Measurements from ENCODE around the gene TAF4B. TPM values are rescaled to one million over a fixed set of nuclear protein-coding genes. Genes with fewer than 3 reads are reported as not detected.
"Not testable (repeated sequence)": the region's sequence is repeated elsewhere in the genome, so short reads cannot be mapped to it uniquely, and the experiment has no call there.

Gene TAF4B
- polyA plus RNA-seq, 1 donor, result 3.3 TPM

DNA sequence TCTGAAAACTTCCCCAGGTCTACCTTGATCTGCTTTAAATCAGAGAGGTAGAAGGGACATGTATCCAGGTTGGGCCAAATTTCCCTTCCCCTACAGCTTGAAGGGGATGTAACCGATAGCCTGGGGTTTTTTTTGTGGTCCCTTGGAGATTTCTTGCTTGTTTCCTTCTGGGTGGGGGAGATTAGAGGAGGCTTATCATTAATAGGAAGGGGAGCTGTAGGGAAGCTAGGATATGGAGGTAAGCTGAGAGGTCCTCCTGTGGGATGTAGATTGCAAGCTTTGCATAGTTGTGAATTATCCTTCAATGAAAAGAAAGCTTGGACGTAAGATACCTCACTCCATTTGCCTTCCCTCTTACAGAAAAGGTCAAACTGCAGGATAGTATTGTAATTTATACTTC is 11.1 kb downstream of the TAF4B start:
- H3K36me3 ChIP-seq (ENCODE audit: control insufficient read depth, insufficient read depth, low read length); H3K27ac ChIP-seq (ENCODE audit: low read length); DNase-seq; H3K27me3 ChIP-seq (ENCODE audit: control insufficient read depth, insufficient read depth, low read length); H3K4me1 ChIP-seq (ENCODE audit: control insufficient read depth, insufficient read depth, low read length); H3K9me3 ChIP-seq (ENCODE audit: control insufficient read depth, low read depth, low read length); H3K4me3 ChIP-seq (ENCODE audit: low read length): not testable (repeated sequence)
- WGBS (ENCODE audit: insufficient coverage, low lambda C conversion rate), result no CpG with 5 or more reads among the region's 2 CpGs

DNA sequence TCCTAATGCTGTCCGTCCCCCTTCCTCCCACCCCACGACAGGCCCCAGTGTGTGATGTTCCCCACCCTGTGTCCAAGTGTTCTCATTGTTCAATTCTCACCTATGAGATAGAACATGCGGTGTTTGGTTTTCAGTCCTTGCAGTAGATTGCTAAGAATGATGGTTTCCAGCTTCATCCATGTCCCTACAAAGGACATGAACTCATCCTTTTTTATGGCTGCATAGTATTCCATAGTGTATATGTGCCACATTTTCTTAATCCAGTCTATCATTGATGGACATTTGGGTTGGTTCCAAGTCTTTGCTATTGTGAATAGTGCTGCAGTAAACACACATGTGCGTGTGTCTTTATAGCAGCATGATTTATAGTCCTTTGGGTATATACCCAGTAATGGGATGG is 12.5 kb downstream of the TAF4B start:
- not testable (repeated sequence) for H3K36me3 ChIP-seq (ENCODE audit: control insufficient read depth, insufficient read depth, low read length); DNase-seq; H3K4me3 ChIP-seq (ENCODE audit: low read length); H3K27ac ChIP-seq (ENCODE audit: low read length); H3K27me3 ChIP-seq (ENCODE audit: control insufficient read depth, insufficient read depth, low read length); H3K9me3 ChIP-seq (ENCODE audit: control insufficient read depth, low read depth, low read length); H3K4me1 ChIP-seq (ENCODE audit: control insufficient read depth, insufficient read depth, low read length)
- no CpG with 5 or more reads among the region's 4 CpGs for WGBS (ENCODE audit: insufficient coverage, low lambda C conversion rate)

DNA sequence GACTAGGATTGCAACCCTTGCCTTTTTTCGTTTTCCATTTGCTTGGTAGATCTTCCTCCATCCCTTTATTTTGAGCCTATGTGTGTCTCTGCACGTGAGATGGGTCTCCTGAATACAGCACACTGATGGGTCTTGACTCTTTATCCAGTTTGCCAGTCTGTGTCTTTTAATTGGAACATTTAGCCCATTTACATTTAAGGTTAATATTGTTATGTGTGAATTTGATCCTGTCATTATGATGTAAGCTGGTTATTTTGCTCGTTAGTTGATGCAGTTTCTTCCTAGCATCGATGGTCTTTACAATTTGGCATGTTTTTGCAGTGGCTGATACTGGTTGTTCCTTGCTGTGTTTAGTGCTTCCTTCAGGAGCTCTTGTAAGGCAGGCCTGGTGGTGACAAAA is 16.1 kb downstream of the TAF4B start:
- H3K9me3 ChIP-seq (ENCODE audit: control insufficient read depth, low read depth, low read length); H3K4me3 ChIP-seq (ENCODE audit: low read length); H3K4me1 ChIP-seq (ENCODE audit: control insufficient read depth, insufficient read depth, low read length); DNase-seq; H3K27ac ChIP-seq (ENCODE audit: low read length); H3K27me3 ChIP-seq (ENCODE audit: control insufficient read depth, insufficient read depth, low read length); H3K36me3 ChIP-seq (ENCODE audit: control insufficient read depth, insufficient read depth, low read length): not testable (repeated sequence)
- WGBS (ENCODE audit: insufficient coverage, low lambda C conversion rate), result 100% methylated on average over 1 of the region's 4 CpGs

DNA sequence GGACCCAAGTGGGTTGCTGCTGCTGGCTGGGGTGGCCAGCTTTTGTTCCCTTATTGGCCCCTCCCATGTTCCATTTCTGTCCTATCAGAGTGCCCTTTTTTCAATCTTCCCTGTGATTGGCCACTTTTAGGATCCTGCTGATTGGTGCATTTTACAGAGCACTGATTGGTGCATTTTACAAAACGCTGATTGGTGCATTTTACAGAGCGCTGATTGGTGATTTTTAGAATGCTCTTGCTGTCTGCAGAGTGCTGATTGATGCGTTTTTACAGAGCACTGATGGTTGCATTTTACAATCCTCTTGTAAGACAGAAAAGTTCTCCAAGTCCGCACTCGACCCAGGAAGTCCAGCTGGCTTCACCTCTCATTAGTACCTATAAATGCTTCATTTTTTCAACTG is 19.2 kb downstream of the TAF4B start:
- H3K27me3 ChIP-seq (ENCODE audit: control insufficient read depth, insufficient read depth, low read length); H3K4me1 ChIP-seq (ENCODE audit: control insufficient read depth, insufficient read depth, low read length); H3K36me3 ChIP-seq (ENCODE audit: control insufficient read depth, insufficient read depth, low read length); DNase-seq; H3K9me3 ChIP-seq (ENCODE audit: control insufficient read depth, low read depth, low read length); H3K27ac ChIP-seq (ENCODE audit: low read length); H3K4me3 ChIP-seq (ENCODE audit: low read length): not testable (repeated sequence)
- WGBS (ENCODE audit: insufficient coverage, low lambda C conversion rate), result 89% methylated on average over 5 of the region's 5 CpGs

DNA sequence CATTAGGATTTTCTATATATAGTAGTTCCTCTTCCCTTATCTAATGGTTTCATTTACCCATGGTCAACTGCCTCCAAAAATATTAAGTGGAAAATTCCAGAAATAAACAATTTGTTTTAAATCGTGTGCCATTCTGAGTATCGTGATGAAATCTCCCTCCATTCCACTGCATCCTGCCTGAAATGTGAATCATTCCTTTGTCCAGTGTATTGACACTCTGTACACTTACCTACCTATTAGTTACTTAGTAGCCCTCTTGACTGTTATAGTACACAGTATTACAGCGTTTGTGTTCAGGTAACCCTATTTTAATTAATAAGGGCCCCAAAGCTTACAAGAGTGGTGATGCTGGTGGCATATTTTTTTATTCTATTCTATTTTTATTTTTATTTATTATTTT is 26.2 kb downstream of the TAF4B start:
- no peaks in the 10 kb centered on the region for H3K9me3 ChIP-seq (ENCODE audit: control insufficient read depth, low read depth, low read length)
- no peak for DNase-seq
- 91% methylated on average over 1 of the region's 3 CpGs for WGBS (ENCODE audit: insufficient coverage, low lambda C conversion rate)
- no peak overlapping the region for H3K27ac ChIP-seq (ENCODE audit: low read length)
- H3K27me3 ChIP-seq (ENCODE audit: control insufficient read depth, insufficient read depth, low read length), result no peaks in the 10 kb centered on the region
- H3K4me3 ChIP-seq (ENCODE audit: low read length), result no peak overlapping the region
- H3K4me1 ChIP-seq (ENCODE audit: control insufficient read depth, insufficient read depth, low read length), result no peaks in the 10 kb centered on the region
- no peaks in the 10 kb centered on the region for H3K36me3 ChIP-seq (ENCODE audit: control insufficient read depth, insufficient read depth, low read length)

DNA sequence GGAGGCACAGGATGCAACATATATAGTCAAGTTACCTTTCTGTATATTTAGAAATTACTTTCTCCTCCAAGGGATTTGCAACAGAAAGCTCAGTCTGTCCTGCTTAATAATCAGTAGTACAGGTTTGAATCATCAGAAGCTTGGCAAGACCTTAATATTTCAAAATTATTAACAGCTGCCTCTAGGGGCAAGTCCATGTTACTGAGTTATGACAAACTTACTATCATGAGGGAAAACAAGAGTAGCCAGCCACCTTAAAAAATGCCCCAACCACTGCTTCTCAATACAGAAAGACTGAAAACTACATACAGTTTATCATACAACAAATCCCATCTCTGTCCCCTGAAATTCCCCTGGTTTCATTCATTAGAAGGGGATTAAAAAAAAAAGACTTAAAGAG is 28.6 kb downstream of the TAF4B start:
- H3K4me1 ChIP-seq (ENCODE audit: control insufficient read depth, insufficient read depth, low read length); H3K36me3 ChIP-seq (ENCODE audit: control insufficient read depth, insufficient read depth, low read length); H3K4me3 ChIP-seq (ENCODE audit: low read length); H3K27me3 ChIP-seq (ENCODE audit: control insufficient read depth, insufficient read depth, low read length); H3K27ac ChIP-seq (ENCODE audit: low read length); DNase-seq; H3K9me3 ChIP-seq (ENCODE audit: control insufficient read depth, low read depth, low read length): not testable (repeated sequence)

DNA sequence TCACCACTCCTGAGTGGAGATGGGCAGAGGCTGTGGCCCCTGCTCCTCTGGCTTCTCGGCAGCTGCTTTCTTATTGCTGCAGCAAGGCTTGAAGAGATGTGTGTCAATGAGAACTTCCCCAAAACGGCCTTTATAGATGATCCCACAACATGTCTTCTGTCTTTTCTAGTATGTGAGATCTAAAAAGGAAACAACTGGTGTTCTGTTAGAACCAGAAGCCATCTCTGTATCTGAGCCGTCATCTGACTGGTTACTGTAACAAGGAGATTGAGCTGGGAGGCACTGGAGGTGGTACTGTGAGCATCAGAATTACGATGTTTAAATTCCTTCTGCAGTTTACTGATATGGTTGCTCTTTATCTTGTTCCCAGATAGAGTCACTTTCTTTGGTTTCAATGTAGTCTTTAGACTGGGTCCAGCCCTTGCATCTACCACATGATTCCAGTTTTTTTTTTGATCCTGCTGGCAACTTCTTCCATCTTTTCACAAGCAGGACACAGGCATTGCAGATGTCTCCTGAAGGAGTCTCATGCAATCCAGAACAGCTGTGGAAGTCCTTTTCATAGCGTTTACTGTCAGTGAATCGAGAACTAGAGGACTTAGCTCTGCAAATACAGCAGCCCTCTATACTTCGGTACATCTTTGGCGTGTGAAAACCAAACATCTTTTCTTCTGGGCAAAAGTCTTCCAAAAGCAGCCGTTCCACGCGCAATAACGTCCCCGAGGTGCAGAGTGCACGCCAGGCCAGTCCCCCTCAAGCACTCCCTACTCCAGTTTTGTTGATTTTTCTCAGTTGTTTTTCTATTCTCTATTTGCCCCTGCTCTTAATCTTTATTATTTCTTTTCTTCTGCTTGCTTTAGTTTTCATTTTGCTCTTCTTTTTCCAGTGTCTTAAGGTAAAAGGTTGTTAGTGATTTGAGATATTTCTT is 29.7 kb downstream of the TAF4B start:
- Histone ChIP-seq H3K27ac (ENCODE audit: low read length) (no peak overlapping the region), H3K9me3 (ENCODE audit: control insufficient read depth, low read depth, low read length) (no peaks in the 10 kb centered on the region), H3K4me1 (ENCODE audit: control insufficient read depth, insufficient read depth, low read length) (no peaks in the 10 kb centered on the region), H3K4me3 (ENCODE audit: low read length) (no peak overlapping the region), H3K36me3 (ENCODE audit: control insufficient read depth, insufficient read depth, low read length) (no peaks in the 10 kb centered on the region), H3K27me3 (ENCODE audit: control insufficient read depth, insufficient read depth, low read length) (no peaks in the 10 kb centered on the region)
- no peak for DNase-seq
- WGBS (ENCODE audit: insufficient coverage, low lambda C conversion rate), result 90% methylated on average over 6 of the region's 14 CpGs

DNA sequence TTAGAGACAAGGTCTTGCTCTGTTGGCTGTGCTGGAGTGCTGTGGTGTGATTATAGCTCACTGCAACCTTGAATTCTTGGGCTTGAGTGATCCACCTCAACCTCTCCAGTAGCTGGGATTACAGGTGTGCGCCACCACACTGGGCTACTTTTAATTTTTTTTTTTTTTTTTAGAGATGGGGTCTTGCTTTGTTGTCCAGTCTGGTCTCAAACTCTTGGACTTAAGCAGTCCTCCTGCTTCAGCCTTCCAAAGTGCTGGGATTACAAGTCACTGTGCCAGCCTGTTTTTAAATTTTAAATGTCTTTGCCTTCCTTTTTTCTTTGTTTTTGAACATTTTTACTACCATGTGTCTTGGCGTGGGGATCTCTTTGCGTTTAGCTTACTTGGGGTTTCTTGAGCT is 32.5 kb downstream of the TAF4B start:
- Histone ChIP-seq H3K4me1 (ENCODE audit: control insufficient read depth, insufficient read depth, low read length) (no peaks in the 10 kb centered on the region), H3K36me3 (ENCODE audit: control insufficient read depth, insufficient read depth, low read length) (no peaks in the 10 kb centered on the region), H3K27me3 (ENCODE audit: control insufficient read depth, insufficient read depth, low read length) (no peaks in the 10 kb centered on the region), H3K4me3 (ENCODE audit: low read length) (no peak overlapping the region), H3K9me3 (ENCODE audit: control insufficient read depth, low read depth, low read length) (no peaks in the 10 kb centered on the region), H3K27ac (ENCODE audit: low read length) (no peak overlapping the region)
- WGBS (ENCODE audit: insufficient coverage, low lambda C conversion rate), result 94% methylated on average over 2 of the region's 3 CpGs
- no peak for DNase-seq

DNA sequence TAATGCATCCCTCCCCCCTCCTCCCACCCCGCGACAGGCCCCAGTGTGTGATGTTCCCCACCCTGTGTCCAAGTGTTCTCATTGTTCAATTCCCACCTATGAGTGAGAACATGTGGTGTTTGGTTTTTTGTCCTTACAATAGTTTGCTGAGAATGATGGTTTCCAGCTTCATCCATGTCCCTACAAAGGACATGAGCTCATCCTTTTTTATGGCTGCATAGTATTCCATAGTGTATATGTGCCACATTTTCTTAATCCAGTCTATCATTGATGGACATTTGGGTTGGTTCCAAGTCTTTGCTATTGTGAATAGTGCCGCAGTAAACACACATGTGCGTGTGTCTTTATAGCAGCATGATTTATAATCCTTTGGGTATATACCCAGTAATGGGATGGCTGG is 33.2 kb downstream of the TAF4B start:
- WGBS (ENCODE audit: insufficient coverage, low lambda C conversion rate), result no CpG with 5 or more reads among the region's 4 CpGs
- not testable (repeated sequence) for H3K27ac ChIP-seq (ENCODE audit: low read length); DNase-seq; H3K27me3 ChIP-seq (ENCODE audit: control insufficient read depth, insufficient read depth, low read length); H3K36me3 ChIP-seq (ENCODE audit: control insufficient read depth, insufficient read depth, low read length); H3K4me3 ChIP-seq (ENCODE audit: low read length); H3K9me3 ChIP-seq (ENCODE audit: control insufficient read depth, low read depth, low read length); H3K4me1 ChIP-seq (ENCODE audit: control insufficient read depth, insufficient read depth, low read length)

DNA sequence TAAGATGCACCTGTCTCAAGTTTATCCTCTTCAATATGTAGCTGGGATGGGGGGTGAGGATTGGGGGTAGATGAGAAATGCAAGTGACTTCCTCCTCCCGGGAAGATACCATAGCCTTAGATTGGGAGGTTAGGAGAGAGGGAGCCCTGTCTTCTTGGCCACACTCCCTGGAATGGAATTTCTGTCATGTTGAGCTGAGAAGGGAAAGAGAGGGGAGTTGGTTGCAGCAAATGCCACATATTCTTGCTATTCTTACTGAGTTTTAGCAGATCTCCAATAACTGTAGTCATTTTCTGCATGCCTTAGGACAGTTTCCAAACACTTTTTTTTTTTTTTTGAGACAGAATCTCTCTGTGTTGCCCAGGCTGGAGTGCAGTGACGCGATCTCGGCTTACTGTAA is 35.9 kb downstream of the TAF4B start:
- Histone ChIP-seq H3K27me3 (ENCODE audit: control insufficient read depth, insufficient read depth, low read length) (no peaks in the 10 kb centered on the region), H3K4me3 (ENCODE audit: low read length) (no peak overlapping the region), H3K9me3 (ENCODE audit: control insufficient read depth, low read depth, low read length) (no peaks in the 10 kb centered on the region), H3K36me3 (ENCODE audit: control insufficient read depth, insufficient read depth, low read length) (no peaks in the 10 kb centered on the region), H3K4me1 (ENCODE audit: control insufficient read depth, insufficient read depth, low read length) (no peaks in the 10 kb centered on the region), H3K27ac (ENCODE audit: low read length) (no peak overlapping the region)
- WGBS (ENCODE audit: insufficient coverage, low lambda C conversion rate), result no CpG with 5 or more reads among the region's 4 CpGs
- DNase-seq, result no peak

DNA sequence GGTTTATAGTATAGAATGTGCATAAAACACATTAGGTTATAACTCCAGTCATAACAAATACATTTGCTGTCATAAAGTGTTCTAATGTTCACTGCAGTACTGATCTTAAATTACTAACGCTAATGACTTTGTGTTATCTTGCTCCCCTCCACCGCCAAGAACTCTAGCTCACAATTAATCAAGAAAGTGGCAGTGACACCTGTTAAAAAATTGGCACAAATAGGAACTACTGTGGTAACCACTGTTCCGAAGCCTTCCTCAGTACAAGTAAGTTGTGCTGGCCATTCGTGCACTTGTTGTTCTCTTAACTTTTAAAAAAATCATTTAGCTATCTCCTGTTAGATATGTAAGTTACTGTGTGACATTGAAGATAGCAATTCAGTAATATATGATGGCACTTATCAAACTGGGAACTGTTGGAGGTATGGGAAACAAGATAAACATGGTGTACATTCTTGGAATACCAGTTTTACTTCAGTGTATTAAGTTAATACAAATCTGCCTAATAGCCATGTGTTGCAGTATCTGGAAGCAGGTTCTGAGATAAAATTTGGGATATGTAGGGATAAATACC is 41.2 kb downstream of the TAF4B start:
- no peak for DNase-seq
- no peaks in the 10 kb centered on the region for H3K9me3 ChIP-seq (ENCODE audit: control insufficient read depth, low read depth, low read length)
- no peaks in the 10 kb centered on the region for H3K27me3 ChIP-seq (ENCODE audit: control insufficient read depth, insufficient read depth, low read length)
- no peaks in the 10 kb centered on the region for H3K4me1 ChIP-seq (ENCODE audit: control insufficient read depth, insufficient read depth, low read length)
- no peak overlapping the region for H3K27ac ChIP-seq (ENCODE audit: low read length)
- 62% methylated on average over 2 of the region's 4 CpGs for WGBS (ENCODE audit: insufficient coverage, low lambda C conversion rate)
- H3K4me3 ChIP-seq (ENCODE audit: low read length), result no peak overlapping the region
- peaks cover 3% of the 10 kb centered on the region for H3K36me3 ChIP-seq (ENCODE audit: control insufficient read depth, insufficient read depth, low read length)
